ENCODE results near the gene TMBIM1.

- TF ChIP-seq POLR2A (IDR thresholded peaks at IDR 0.05), result no peak
- TF ChIP-seq, protein P1, sequence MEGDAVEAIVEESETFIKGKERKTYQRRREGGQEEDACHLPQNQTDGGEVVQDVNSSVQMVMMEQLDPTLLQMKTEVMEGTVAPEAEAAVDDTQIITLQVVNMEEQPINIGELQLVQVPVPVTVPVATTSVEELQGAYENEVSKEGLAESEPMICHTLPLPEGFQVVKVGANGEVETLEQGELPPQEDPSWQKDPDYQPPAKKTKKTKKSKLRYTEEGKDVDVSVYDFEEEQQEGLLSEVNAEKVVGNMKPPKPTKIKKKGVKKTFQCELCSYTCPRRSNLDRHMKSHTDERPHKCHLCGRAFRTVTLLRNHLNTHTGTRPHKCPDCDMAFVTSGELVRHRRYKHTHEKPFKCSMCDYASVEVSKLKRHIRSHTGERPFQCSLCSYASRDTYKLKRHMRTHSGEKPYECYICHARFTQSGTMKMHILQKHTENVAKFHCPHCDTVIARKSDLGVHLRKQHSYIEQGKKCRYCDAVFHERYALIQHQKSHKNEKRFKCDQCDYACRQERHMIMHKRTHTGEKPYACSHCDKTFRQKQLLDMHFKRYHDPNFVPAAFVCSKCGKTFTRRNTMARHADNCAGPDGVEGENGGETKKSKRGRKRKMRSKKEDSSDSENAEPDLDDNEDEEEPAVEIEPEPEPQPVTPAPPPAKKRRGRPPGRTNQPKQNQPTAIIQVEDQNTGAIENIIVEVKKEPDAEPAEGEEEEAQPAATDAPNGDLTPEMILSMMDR (IDR thresholded peaks at IDR 0.05), result no peak
Measured at GRCh38 chr2:218244665-218245064, 47.6 kb downstream of the TMBIM1 start.

Measured in esophagus squamous epithelium (tissue), 4 donors.